ENCODE data around the gene TMEM151B. TPM values are rescaled to one million over a fixed set of nuclear protein-coding genes. Genes with fewer than 3 reads are reported as not detected.

TMEM151B gene
- total RNA-seq, 2 donors from 2014 or later = 0.09 to 1.1 TPM

DNA sequence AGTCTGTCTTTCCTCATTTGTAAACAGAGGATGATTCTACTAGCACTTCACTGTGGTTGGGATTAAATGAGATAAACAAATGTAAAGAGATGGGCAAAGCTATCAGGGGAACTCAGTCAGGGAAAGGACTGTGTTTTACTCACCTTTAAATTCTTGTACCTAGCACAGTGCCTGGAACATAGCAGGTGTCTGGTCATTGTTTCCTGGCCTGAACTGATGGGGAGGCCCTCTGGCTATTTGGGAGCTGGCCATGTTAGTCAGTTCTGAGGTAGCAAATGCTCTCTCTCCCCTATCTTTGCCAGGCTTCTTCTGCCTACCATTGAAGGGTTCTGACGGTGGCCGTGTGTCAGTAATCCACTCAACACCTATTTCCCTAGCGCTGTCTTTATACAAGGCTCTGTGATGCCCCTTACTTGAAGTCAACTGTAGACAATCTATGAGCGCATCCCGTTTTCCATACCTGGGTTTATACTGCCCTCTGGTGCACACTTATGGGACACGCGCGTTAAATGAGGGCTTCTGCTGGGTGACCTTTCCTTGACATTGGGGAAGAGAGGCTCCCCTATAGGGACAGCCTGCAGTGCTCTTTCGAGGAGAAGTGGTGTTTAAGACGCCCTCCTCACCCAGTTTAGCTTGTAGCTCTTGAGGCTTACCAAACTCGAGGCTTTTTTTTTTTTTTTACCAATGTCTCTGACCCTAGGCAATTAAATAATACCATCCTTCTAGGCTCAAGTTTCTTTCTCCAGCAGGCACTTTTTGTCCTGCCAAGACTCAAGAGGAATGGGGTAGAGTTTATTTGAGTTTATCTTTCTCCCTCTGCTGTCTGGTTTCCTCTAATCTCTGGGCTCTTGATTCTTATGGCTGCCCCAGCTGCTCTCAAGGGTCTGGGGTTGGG is 68.2 kb downstream of the TMEM151B start:
- H3K4me1 ChIP-seq (replicated peaks) = peaks cover 7% of the 10 kb centered on the region
- peak overlapping the region; percentile 64 to 68 for H3K27ac ChIP-seq
- no peak for TF ChIP-seq POLR2A (IDR thresholded peaks at IDR 0.05)
- TF ChIP-seq, protein P1, sequence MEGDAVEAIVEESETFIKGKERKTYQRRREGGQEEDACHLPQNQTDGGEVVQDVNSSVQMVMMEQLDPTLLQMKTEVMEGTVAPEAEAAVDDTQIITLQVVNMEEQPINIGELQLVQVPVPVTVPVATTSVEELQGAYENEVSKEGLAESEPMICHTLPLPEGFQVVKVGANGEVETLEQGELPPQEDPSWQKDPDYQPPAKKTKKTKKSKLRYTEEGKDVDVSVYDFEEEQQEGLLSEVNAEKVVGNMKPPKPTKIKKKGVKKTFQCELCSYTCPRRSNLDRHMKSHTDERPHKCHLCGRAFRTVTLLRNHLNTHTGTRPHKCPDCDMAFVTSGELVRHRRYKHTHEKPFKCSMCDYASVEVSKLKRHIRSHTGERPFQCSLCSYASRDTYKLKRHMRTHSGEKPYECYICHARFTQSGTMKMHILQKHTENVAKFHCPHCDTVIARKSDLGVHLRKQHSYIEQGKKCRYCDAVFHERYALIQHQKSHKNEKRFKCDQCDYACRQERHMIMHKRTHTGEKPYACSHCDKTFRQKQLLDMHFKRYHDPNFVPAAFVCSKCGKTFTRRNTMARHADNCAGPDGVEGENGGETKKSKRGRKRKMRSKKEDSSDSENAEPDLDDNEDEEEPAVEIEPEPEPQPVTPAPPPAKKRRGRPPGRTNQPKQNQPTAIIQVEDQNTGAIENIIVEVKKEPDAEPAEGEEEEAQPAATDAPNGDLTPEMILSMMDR (IDR thresholded peaks at IDR 0.05) = peak; percentile 38 to 72 (median 64)
- TF ChIP-seq POLR2AphosphoS5 (IDR thresholded peaks at IDR 0.05) = peak; percentile 27
- peak; percentile 62 for DNase-seq (ENCODE audit: low spot score)
- H3K9me3 ChIP-seq = no peaks in the 10 kb centered on the region
- WGBS = 8% methylated on average over 11 of the region's 11 CpGs
- no peak overlapping the region for H3K4me3 ChIP-seq
- H3K36me3 ChIP-seq = no peaks in the 10 kb centered on the region
- intact Hi-C loops (cut with DNase I) = loop anchor here (2.0 to 10.0 kb wide), 3 partner anchors 70 to 241 kb away; no protein-coding TSS in a partner anchor
- no peaks in the 10 kb centered on the region for H3K27me3 ChIP-seq (replicated peaks; ENCODE audit: insufficient read depth)

- WGBS = 53% methylated on average over 5 of the region's 5 CpGs
- Histone ChIP-seq H3K9me3 (no peaks in the 10 kb centered on the region), H3K27me3 (replicated peaks; ENCODE audit: insufficient read depth) (no peaks in the 10 kb centered on the region), H3K27ac (peak overlapping the region; percentile 64 to 68), H3K36me3 (no peaks in the 10 kb centered on the region), H3K4me3 (no peak overlapping the region), H3K4me1 (replicated peaks) (peaks cover 7% of the 10 kb centered on the region)
- TF ChIP-seq, protein P1 (IDR thresholded peaks at IDR 0.05) = no peak
- peak; percentile 59 for TF ChIP-seq POLR2AphosphoS5 (IDR thresholded peaks at IDR 0.05)
- DNase-seq (ENCODE audit: low spot score) = peak; percentile 58
- intact Hi-C loops (cut with DNase I) = loop anchor here (2.0 to 10.0 kb wide), 3 partner anchors 70 to 242 kb away; no protein-coding TSS in a partner anchor
These were observed 69.1 kb downstream of the TMEM151B start for GRCh38 chr6:44339301-44339700.

DNA sequence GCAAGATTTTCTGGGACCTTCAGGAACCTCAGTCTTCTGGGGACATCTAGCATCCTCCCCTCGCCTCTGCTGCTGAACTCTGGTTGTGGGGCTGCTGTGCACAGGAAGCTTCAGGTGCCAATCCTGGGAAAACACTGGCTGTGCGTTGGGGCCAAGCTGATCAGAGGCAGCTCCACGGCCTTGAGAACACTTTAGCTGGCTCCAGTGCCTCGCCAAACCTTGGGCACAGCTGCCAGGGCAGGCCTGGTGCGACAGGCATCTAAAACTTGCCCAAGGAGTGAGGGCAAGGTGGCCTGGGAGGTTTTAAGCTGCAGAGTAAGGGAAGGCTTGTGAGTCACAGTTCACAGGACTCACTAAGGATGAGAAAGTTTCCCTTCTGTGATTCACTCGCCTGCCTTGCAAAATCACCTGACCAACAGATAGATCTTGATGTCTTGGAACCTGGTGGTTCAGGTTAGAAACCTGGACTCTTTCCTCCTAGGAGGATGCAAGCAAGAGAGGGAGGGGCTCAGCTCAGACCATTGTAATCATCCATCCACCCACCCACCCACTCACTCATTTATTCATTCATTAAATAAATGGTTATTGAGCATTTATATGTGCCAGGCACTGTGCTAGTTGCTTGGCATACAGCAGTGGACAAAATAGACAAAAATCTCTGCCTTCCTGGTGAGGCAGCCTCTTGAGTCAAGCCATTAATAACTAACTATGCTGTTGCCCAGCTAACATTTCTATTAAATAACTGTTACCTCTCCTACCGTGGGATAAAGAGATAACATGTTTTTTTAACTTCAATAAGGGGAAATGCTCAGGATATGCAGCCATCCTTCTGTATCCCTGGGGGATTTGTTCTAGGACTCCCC is 69.7 kb downstream of the TMEM151B start:
- H3K4me1 ChIP-seq (replicated peaks) = peaks cover 7% of the 10 kb centered on the region
- DNase-seq (ENCODE audit: low spot score) = no peak
- no peaks in the 10 kb centered on the region for H3K9me3 ChIP-seq
- peak overlapping the region; percentile 64 to 68 for H3K27ac ChIP-seq
- 68% methylated on average over 7 of the region's 7 CpGs for WGBS
- H3K4me3 ChIP-seq = no peak overlapping the region
- no peaks in the 10 kb centered on the region for H3K27me3 ChIP-seq (replicated peaks; ENCODE audit: insufficient read depth)
- no peaks in the 10 kb centered on the region for H3K36me3 ChIP-seq
- TF ChIP-seq POLR2A (IDR thresholded peaks at IDR 0.05) = no peak
- TF ChIP-seq, protein P1 (IDR thresholded peaks at IDR 0.05) = no peak
- TF ChIP-seq POLR2AphosphoS5 (IDR thresholded peaks at IDR 0.05) = no peak
- intact Hi-C loops (cut with DNase I) = loop anchor here (2.0 to 10.0 kb wide), 3 partner anchors 71 to 243 kb away; no protein-coding TSS in a partner anchor

GRCh38 chr6:44341095-44341890 is 71.0 kb downstream of the TMEM151B start:
- WGBS = 81% methylated on average over 8 of the region's 8 CpGs
- intact Hi-C loops (cut with DNase I) = no loop called here
- TF ChIP-seq, protein P1 (IDR thresholded peaks at IDR 0.05) = no peak
- TF ChIP-seq POLR2AphosphoS5 (IDR thresholded peaks at IDR 0.05) (no peak), POLR2A (IDR thresholded peaks at IDR 0.05) (no peak)
- no peaks in the 10 kb centered on the region for H3K36me3 ChIP-seq
- H3K27me3 ChIP-seq (replicated peaks; ENCODE audit: insufficient read depth) = no peaks in the 10 kb centered on the region
- peaks cover 7% of the 10 kb centered on the region for H3K4me1 ChIP-seq (replicated peaks)
- no peak overlapping the region for H3K4me3 ChIP-seq
- H3K27ac ChIP-seq = no peak overlapping the region
- no peaks in the 10 kb centered on the region for H3K9me3 ChIP-seq
- no peak for DNase-seq (ENCODE audit: low spot score)
